H9 (cell line): ENCODE results near the gene PLEKHA4. TPM values are rescaled to one million over a fixed set of nuclear protein-coding genes. Genes with fewer than 3 reads are reported as not detected.

ENCODE experiments used
- DNase-seq: peaks from one replicate; pipeline ENCODE4 v3.0.0-alpha.2; 2017
- H2AFZ ChIP-seq: one replicate; pipeline ENCODE4 v1.6.1; 2013; ENCODE audit warnings: mild to moderate bottlenecking, low read length, control low read depth, moderate library complexity
- H2AK5ac ChIP-seq: 2 replicates; pipeline ENCODE4 v1.6.1; 2013; ENCODE audit warnings: low read length, control low read depth, mixed read lengths; ENCODE audit not compliant: insufficient read length
- H2BK120ac ChIP-seq: one replicate; pipeline ENCODE4 v1.6.1; 2013; ENCODE audit warnings: low read depth, mild to moderate bottlenecking, low read length, control low read depth, inconsistent platforms; ENCODE audit not compliant: poor library complexity, severe bottlenecking
- H2BK12ac ChIP-seq: 2 replicates; pipeline ENCODE4 v1.6.1; 2013; ENCODE audit warnings: low read length, control low read depth, mixed read lengths, low read depth; ENCODE audit not compliant: insufficient read length
- H2BK15ac ChIP-seq: 2 replicates; pipeline ENCODE4 v1.6.1; 2013; ENCODE audit warnings: low read depth, low read length, control low read depth
- H2BK20ac ChIP-seq: one replicate; pipeline ENCODE4 v1.6.1; 2013; ENCODE audit warnings: low read depth, mild to moderate bottlenecking, low read length, control low read depth, inconsistent platforms; ENCODE audit not compliant: poor library complexity, severe bottlenecking
- H2BK5ac ChIP-seq: 2 replicates; pipeline ENCODE4 v1.6.1; 2013; ENCODE audit warnings: low read length, control low read depth, mixed read lengths; ENCODE audit not compliant: insufficient read length
- H3K14ac ChIP-seq: 2 replicates; pipeline ENCODE4 v1.6.1; 2013; ENCODE audit warnings: low read length, control low read depth; ENCODE audit not compliant: insufficient read depth
- H3K18ac ChIP-seq: 2 replicates; pipeline ENCODE4 v1.6.1; 2013; ENCODE audit warnings: low read depth, mild to moderate bottlenecking, mixed read lengths, low read length, control low read depth; ENCODE audit not compliant: insufficient read length
- H3K23ac ChIP-seq: 2 replicates; pipeline ENCODE4 v1.6.1; 2013; ENCODE audit warnings: low read length, control low read depth, mixed read lengths, low read depth; ENCODE audit not compliant: insufficient read length
- H3K23me2 ChIP-seq: 2 replicates; pipeline ENCODE4 v1.6.1; 2013; ENCODE audit warnings: low read depth, mild to moderate bottlenecking, mixed read lengths, low read length, control low read depth; ENCODE audit not compliant: insufficient read length, poor library complexity, severe bottlenecking
- H3K27ac ChIP-seq: 2 replicates; pipeline ENCODE4 v1.5.1; 2013; ENCODE audit warnings: low read length, control low read depth, mixed read lengths, low read depth; ENCODE audit not compliant: insufficient read length
- H3K27me3 ChIP-seq: 2 replicates; pipeline ENCODE4 v1.6.1; 2013; ENCODE audit warnings: low read length, control low read depth, inconsistent platforms; ENCODE audit not compliant: insufficient read depth
- H3K4ac ChIP-seq: 2 replicates; pipeline ENCODE4 v1.6.1; 2013; ENCODE audit warnings: low read depth, mild to moderate bottlenecking, control low read depth, inconsistent platforms, low read length, moderate library complexity
- H3K4me1 ChIP-seq: 2 replicates; pipeline ENCODE4 v1.6.1; 2013; ENCODE audit warnings: low read length, control low read depth, inconsistent platforms; ENCODE audit not compliant: insufficient read depth
- H3K4me2 ChIP-seq: 2 replicates; pipeline ENCODE4 v1.6.1; 2013; ENCODE audit warnings: low read length, control low read depth, mixed read lengths; ENCODE audit not compliant: insufficient read length, insufficient read depth
- H3K56ac ChIP-seq: 2 replicates; pipeline ENCODE4 v1.6.1; 2013; ENCODE audit warnings: low read depth, mild to moderate bottlenecking, mixed read lengths, low read length, control low read depth; ENCODE audit not compliant: insufficient read length
- H3K79me1 ChIP-seq: 2 replicates; pipeline ENCODE4 v1.6.1; 2013; ENCODE audit warnings: low read depth, mild to moderate bottlenecking, moderate library complexity, low read length, control low read depth, inconsistent platforms; ENCODE audit not compliant: insufficient read depth, poor library complexity, severe bottlenecking
- H3K79me2 ChIP-seq: 2 replicates; pipeline ENCODE4 v1.6.1; 2013; ENCODE audit warnings: low read length, control low read depth, inconsistent platforms; ENCODE audit not compliant: insufficient read depth
- H3K9ac ChIP-seq: 2 replicates; pipeline ENCODE4 v1.6.1; 2013; ENCODE audit warnings: low read length, control low read depth, mixed read lengths; ENCODE audit not compliant: insufficient read length; ENCODE audit errors: extremely low read depth
- H3K9me3 ChIP-seq: one replicate; pipeline ENCODE4 v1.6.1; 2013; ENCODE audit warnings: low read depth, low read length, inconsistent platforms; ENCODE audit not compliant: control insufficient read depth
- H3T11ph ChIP-seq: one replicate; pipeline ENCODE4 v1.6.1; 2013; ENCODE audit warnings: mild to moderate bottlenecking, low read length, control low read depth, inconsistent platforms
- H4K20me1 ChIP-seq: one replicate; pipeline ENCODE4 v1.6.1; 2013; ENCODE audit not compliant: control insufficient read depth, insufficient read length, insufficient read depth
- H4K5ac ChIP-seq: 2 replicates; pipeline ENCODE4 v1.6.1; 2013; ENCODE audit warnings: low read depth, mild to moderate bottlenecking, mixed read lengths, low read length, control low read depth; ENCODE audit not compliant: insufficient read length
- H4K8ac ChIP-seq: replicated peaks from 2 replicates; pipeline ENCODE4 v1.6.1; 2013; ENCODE audit warnings: low read length, control low read depth, mixed read lengths, low read depth; ENCODE audit not compliant: insufficient read length
- H4K91ac ChIP-seq: 2 replicates; pipeline ENCODE4 v1.6.1; 2013; ENCODE audit warnings: low read depth, mild to moderate bottlenecking, moderate library complexity, mixed read lengths, low read length, control low read depth; ENCODE audit not compliant: insufficient read length
- H3K27ac Mint-ChIP-seq, 3 experiments: 2 replicates in 2 of 3; 3 replicates in 1 of 3; pipeline ENCODE4 v1.8.0; 2020 to 2021; ENCODE audit warnings: mixed read lengths in 3 of 3, mild to moderate bottlenecking in 1 of 3, moderate library complexity in 1 of 3
- H3K27me3 Mint-ChIP-seq: 2 replicates; pipeline ENCODE4 v1.8.0; 2021; ENCODE audit warnings: low read depth, mild to moderate bottlenecking, moderate library complexity, mixed read lengths
- H3K36me3 Mint-ChIP-seq, 3 experiments: 2 replicates in 2 of 3; 3 replicates in 1 of 3; pipeline ENCODE4 v1.8.0; 2020 to 2021; ENCODE audit warnings: low read depth in 3 of 3, mixed read lengths in 3 of 3; ENCODE audit not compliant: insufficient read depth in 1 of 3
- H3K4me1 Mint-ChIP-seq, 2 experiments: 2 replicates each; pipeline ENCODE4 v1.8.0; 2020; ENCODE audit warnings: mixed read lengths in 2 of 2
- H3K4me3 Mint-ChIP-seq, 2 experiments: 2 replicates in 1 of 2; 3 replicates in 1 of 2; pipeline ENCODE4 v1.8.0; 2020 to 2021; ENCODE audit warnings: mild to moderate bottlenecking in 2 of 2, mixed read lengths in 2 of 2, moderate library complexity in 1 of 2
- H3K9me3 Mint-ChIP-seq, 2 experiments: 2 replicates in 1 of 2; 3 replicates in 1 of 2; pipeline ENCODE4 v1.8.0; 2020; ENCODE audit warnings: mild to moderate bottlenecking in 2 of 2, mixed read lengths in 2 of 2, moderate library complexity in 1 of 2
- WGBS: extraction: QIAGEN DNeasy Blood & Tissue Kit; methylation state at CpG from one replicate; pipeline ENCODE4 v1.1.7; 2013; ENCODE audit warnings: missing lambda C conversion rate, low lambda C conversion rate, mixed read lengths; ENCODE audit not compliant: insufficient read length; ENCODE audit errors: extremely low coverage; 5-methylcytosine and 5-hydroxymethylcytosine counted together
- total RNA-seq: library from RNA; stranded (reverse); gene quantifications from 2 replicates; pipeline ENCODE4 v1.2.1, GENCODE V29; 2021
- TF ChIP-seq, protein P1 (sequence below): fragments of 200-600 bp; sonication (generic); conservative IDR thresholded peaks from 3 replicates; pipeline ENCODE4 v1.8.0; 2021; ENCODE audit warnings: antibody characterized with exemption, mild to moderate bottlenecking

The PLEKHA4 gene
- total RNA-seq, 1 experiment from 2014 or later: 15.3 TPM

DNA sequence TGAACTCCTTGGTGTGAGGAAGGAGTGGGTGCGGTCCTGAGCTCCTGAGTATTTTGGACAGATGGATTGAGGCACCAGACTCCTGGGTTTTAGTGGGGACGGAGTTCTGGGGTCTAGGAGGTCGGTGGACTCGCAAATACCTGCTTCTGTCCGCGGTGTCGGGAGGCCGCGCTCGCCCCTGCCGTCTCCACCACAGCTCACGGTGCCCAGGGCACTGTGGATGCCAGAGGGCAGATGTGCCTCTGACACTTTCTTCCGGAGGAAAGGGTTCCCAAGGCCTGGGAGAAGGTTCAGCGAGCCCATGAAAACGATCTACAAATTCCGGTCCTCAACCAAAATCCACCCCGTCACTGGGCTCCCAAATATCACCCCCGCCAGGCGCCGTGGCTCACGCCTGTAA, 26.8 kb upstream of the PLEKHA4 start:
- Histone ChIP-seq H2BK12ac (no peak overlapping the region), H3K56ac (no peak overlapping the region), H3K9me3 (no peaks in the 10 kb centered on the region), H2BK15ac (no peak overlapping the region), H2BK5ac (no peak overlapping the region), H3K79me2 (no peaks in the 10 kb centered on the region), H3K4me1 (no peaks in the 10 kb centered on the region; the same call in 1 of the 2 replicates), H2AFZ (no peak overlapping the region), H3K4ac (no peak overlapping the region), H3T11ph (no peak overlapping the region), H2AK5ac (no peak overlapping the region), H3K4me2 (peak overlapping the region; percentile 27), H2BK20ac (no peak overlapping the region), H3K9ac (no peak overlapping the region), H3K23ac (no peak overlapping the region), H4K8ac (no peak overlapping the region), H4K91ac (no peak overlapping the region), H3K23me2 (peaks cover 7% of the 10 kb centered on the region), H3K18ac (no peak overlapping the region), H3K27me3 (no peaks in the 10 kb centered on the region), H3K14ac (no peak overlapping the region; the same call in 1 of the 2 replicates), H2BK120ac (no peak overlapping the region), H3K79me1 (no peaks in the 10 kb centered on the region), H4K5ac (no peak overlapping the region), H3K27ac (no peak overlapping the region), H4K20me1 (no peaks in the 10 kb centered on the region)
- WGBS: no CpG with 5 or more reads among the region's 21 CpGs
- H3K27ac Mint-ChIP-seq: no peak overlapping the region
- no peak for DNase-seq
- peaks cover 2% of the 10 kb centered on the region; the same call in 1 of the 2 replicates for H3K27me3 Mint-ChIP-seq
- peaks cover 8 to 38% of the 10 kb centered on the region in 2 experiments for H3K4me1 Mint-ChIP-seq
- H3K9me3 Mint-ChIP-seq: no peaks in the 10 kb centered on the region
- H3K4me3 Mint-ChIP-seq: peak overlapping the region in 1 of 2 experiments; percentile 77; a peak in 3 of 5 replicates
- no peaks in the 10 kb centered on the region for H3K36me3 Mint-ChIP-seq
- TF ChIP-seq, protein P1, sequence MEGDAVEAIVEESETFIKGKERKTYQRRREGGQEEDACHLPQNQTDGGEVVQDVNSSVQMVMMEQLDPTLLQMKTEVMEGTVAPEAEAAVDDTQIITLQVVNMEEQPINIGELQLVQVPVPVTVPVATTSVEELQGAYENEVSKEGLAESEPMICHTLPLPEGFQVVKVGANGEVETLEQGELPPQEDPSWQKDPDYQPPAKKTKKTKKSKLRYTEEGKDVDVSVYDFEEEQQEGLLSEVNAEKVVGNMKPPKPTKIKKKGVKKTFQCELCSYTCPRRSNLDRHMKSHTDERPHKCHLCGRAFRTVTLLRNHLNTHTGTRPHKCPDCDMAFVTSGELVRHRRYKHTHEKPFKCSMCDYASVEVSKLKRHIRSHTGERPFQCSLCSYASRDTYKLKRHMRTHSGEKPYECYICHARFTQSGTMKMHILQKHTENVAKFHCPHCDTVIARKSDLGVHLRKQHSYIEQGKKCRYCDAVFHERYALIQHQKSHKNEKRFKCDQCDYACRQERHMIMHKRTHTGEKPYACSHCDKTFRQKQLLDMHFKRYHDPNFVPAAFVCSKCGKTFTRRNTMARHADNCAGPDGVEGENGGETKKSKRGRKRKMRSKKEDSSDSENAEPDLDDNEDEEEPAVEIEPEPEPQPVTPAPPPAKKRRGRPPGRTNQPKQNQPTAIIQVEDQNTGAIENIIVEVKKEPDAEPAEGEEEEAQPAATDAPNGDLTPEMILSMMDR: no peak
